T-helper 2 cell treated with Interferon-gamma antibody and Interleukin-4, amounts not matched to agents 5 μg/mL and 100 μg/mL, for 36 hours (primary cell): ENCODE data around the gene ACADSB.
A peak's percentile ranks its signal among the peaks of the same experiment; 100 is the strongest.

Experiments used
- DNase-seq: peaks from one replicate; pipeline ENCODE4 v3.0.0; 2021; ENCODE audit warnings: low spot score
- H3K27ac Mint-ChIP-seq: one replicate; pipeline ENCODE4 v1.8.0; 2021; ENCODE audit warnings: mild to moderate bottlenecking, mixed read lengths
- H3K27me3 Mint-ChIP-seq: one replicate; pipeline ENCODE4 v1.8.0; 2021; ENCODE audit warnings: low read depth, mixed read lengths
- H3K36me3 Mint-ChIP-seq: one replicate; pipeline ENCODE4 v1.8.0; 2021; ENCODE audit warnings: low read depth, mixed read lengths
- H3K4me1 Mint-ChIP-seq: one replicate; pipeline ENCODE4 v1.8.0; 2021; ENCODE audit warnings: low read depth, mixed read lengths
- H3K4me3 Mint-ChIP-seq: one replicate; pipeline ENCODE4 v1.8.0; 2022; ENCODE audit warnings: mild to moderate bottlenecking, moderate library complexity, mixed read lengths
- H3K9me3 Mint-ChIP-seq: one replicate; pipeline ENCODE4 v1.8.0; 2021; ENCODE audit warnings: mixed read lengths

The ACADSB gene

DNA sequence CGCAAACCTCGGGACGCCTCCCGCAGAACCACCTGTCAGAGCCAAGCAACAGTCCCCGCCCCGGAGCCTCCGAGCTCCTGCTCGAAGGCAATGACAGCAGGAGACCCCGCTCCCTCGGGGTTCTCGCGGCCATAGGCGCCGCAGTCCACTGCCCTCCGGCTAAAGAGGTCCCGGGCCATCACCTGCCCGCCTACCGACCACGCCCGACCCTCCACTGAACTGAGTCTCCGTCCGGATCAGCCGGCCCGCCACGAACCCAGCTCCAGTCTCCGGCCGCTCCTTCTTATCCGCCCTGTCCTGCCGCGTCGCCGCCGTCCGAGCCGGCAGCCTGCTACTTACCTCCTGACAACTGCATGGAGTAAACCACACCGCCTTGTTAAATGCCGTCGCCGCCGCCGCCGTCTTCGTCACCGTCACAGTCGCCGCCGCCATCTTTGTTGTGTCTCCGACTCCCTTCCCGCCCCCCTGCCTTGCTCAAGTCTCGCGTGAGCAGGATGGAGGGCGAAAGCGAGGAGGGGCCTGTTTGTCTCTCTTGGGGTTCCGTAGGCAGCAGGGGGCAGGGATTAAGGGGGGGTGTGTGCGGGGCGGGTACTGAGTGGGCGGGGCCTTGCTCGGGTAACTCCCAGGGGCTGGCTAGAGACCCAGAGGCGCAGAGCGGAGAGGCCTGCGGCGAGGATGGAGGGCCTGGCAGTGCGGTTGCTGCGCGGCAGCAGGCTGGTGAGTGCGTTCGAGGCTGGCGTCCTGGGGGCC is at the start of gene ACADSB, which contains the start of gene IKZF5:
Gene ACADSB, plus strand, starts transcription at position 652 of the 750 bp plus-strand sequence. Its CDS starts 24 bp downstream, at position 676.
Gene IKZF5, minus strand, starts transcription at position 441 of the 750 bp plus-strand sequence. CDS start 10,170 bp downstream, outside the sequence.
- Mint-ChIP-seq H3K27me3 (no peaks in the 10 kb centered on the region), H3K36me3 (peaks cover 8% of the 10 kb centered on the region), H3K4me1 (peaks cover 27% of the 10 kb centered on the region), H3K27ac (peak within 1 kb of the TSS; percentile 98), H3K4me3 (peak within 1 kb of the TSS; percentile 97), H3K9me3 (no peaks in the 10 kb centered on the region)
- peak; percentile 93 for DNase-seq

DNA sequence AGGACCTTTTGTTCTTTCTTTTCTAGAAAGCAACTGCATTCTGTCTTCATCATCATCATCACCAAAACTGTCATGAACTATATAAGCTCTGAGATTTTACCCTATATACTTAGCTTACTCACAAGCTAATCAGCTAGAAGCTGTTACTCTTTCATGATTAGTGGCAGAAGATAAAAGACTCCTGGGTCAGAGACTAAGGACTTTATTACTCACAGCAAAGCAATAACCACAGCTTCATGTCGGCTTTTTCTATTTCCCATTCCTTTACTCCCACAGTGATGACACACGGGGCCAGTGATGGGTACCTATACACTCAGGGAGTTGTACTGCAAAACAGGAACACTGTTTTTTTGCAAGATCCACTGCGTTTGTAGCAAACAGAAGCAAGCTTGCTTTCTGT is 46.4 kb upstream of the ACADSB start:
- H3K36me3 Mint-ChIP-seq, result no peaks in the 10 kb centered on the region
- H3K27ac Mint-ChIP-seq, result no peak overlapping the region
- no peaks in the 10 kb centered on the region for H3K4me1 Mint-ChIP-seq
- DNase-seq, result no peak
- H3K9me3 Mint-ChIP-seq, result peaks cover 17% of the 10 kb centered on the region
- no peak overlapping the region for H3K4me3 Mint-ChIP-seq
- H3K27me3 Mint-ChIP-seq, result peaks cover 6% of the 10 kb centered on the region

DNA sequence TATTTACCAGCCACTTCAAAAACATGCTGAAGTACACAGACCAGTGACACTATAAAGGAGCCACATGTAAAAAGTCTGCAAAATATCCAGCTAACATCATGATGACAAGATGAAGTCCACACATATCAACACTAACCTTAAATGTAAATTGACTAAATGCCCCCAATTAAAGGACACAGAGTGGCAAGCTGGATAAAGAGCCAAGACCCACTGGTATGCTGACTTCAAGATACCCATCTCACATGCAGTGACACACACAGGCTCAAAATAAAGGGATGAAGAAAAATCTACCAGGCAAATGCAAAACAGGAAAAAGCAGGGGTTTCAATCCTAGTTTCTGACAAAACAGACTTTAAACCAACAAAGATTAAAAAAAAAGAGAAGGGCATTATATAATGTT is 41.9 kb upstream of the ACADSB start:
- DNase-seq, result no peak
- Mint-ChIP-seq H3K4me1 (no peaks in the 10 kb centered on the region), H3K27me3 (peaks cover 18% of the 10 kb centered on the region), H3K9me3 (peaks cover 30% of the 10 kb centered on the region), H3K27ac (no peak overlapping the region), H3K36me3 (no peaks in the 10 kb centered on the region), H3K4me3 (no peak overlapping the region)

DNA sequence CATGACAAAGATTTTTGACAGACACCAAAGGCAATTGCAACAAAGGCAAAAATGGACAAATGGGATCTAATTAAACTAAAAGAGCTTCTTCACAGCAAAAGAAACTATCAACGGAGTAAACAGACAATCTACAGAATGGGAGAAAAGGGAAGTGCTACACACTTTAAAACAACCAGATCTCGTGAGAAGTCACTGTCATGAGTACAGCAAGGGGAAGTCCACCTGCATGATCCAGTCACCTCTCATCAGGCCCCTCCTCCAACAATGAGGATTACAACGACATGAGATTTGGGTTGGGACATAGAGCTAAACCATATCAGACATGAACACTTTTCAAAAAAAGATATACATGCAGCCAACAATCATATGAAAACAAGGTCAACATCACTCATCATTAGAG is 40.1 kb upstream of the ACADSB start:
- peaks cover 30% of the 10 kb centered on the region for H3K9me3 Mint-ChIP-seq
- H3K4me3 Mint-ChIP-seq, result no peak overlapping the region
- no peak for DNase-seq
- peaks cover 22% of the 10 kb centered on the region for H3K27me3 Mint-ChIP-seq
- H3K27ac Mint-ChIP-seq, result no peak overlapping the region
- no peaks in the 10 kb centered on the region for H3K4me1 Mint-ChIP-seq
- no peaks in the 10 kb centered on the region for H3K36me3 Mint-ChIP-seq

DNA sequence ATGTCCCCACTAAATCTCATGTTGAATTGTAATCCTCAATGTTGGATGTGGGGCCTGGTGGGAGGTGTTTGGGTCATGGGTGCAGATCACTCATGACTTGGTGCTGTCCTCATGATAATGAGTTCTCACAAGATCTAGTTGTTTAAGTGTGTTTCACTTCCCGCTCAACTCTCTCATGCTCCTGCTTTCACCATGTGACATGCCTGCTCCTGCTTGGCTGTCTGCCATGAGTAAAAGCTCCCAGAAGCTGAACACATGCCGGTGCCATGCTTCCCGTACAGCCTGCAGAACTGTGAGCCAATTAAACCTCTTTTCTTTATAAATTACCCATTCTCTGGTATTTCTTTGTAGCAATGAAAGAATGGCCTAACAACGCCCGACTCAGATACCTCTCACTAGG is 34.8 kb upstream of the ACADSB start:
- DNase-seq, result no peak
- no peak overlapping the region for H3K27ac Mint-ChIP-seq

DNA sequence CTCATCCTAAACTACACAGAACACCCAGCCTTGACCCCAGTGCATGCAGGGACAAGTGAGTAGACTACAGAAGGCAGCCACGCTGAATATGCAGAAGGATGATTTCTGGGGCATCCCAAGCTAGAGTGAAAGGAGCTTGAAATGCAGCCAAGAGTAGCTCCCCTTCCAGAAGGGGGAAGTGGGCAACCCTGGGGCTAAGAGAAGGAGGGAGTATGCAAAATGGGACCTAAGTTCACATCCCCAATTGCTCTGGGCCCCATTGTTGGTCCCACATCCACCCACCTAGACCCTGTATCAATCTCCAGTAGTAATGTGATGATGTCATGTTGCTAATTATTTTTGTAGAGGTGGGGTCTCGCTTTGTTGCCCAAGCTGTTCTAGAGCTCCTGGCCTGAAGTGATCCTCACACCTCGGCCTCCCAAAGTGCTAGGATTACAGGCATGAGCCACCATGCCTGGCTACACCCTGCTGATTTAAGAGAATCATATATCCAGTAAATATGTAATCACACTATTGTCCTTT is 34.2 kb upstream of the ACADSB start:
- peaks cover 25% of the 10 kb centered on the region for H3K27me3 Mint-ChIP-seq
- H3K36me3 Mint-ChIP-seq, result no peaks in the 10 kb centered on the region
- no peak overlapping the region for H3K27ac Mint-ChIP-seq
- no peak overlapping the region for H3K4me3 Mint-ChIP-seq
- no peaks in the 10 kb centered on the region for H3K4me1 Mint-ChIP-seq
- no peaks in the 10 kb centered on the region for H3K9me3 Mint-ChIP-seq
- DNase-seq, result no peak

More for the DNA sequence above, 34.8 kb upstream of the ACADSB start:
- no peak overlapping the region for H3K4me3 Mint-ChIP-seq
- no peaks in the 10 kb centered on the region for H3K36me3 Mint-ChIP-seq
- peaks cover 25% of the 10 kb centered on the region for H3K27me3 Mint-ChIP-seq
- H3K9me3 Mint-ChIP-seq, result peaks cover under 1% of the 10 kb centered on the region
- H3K4me1 Mint-ChIP-seq, result no peaks in the 10 kb centered on the region

DNA sequence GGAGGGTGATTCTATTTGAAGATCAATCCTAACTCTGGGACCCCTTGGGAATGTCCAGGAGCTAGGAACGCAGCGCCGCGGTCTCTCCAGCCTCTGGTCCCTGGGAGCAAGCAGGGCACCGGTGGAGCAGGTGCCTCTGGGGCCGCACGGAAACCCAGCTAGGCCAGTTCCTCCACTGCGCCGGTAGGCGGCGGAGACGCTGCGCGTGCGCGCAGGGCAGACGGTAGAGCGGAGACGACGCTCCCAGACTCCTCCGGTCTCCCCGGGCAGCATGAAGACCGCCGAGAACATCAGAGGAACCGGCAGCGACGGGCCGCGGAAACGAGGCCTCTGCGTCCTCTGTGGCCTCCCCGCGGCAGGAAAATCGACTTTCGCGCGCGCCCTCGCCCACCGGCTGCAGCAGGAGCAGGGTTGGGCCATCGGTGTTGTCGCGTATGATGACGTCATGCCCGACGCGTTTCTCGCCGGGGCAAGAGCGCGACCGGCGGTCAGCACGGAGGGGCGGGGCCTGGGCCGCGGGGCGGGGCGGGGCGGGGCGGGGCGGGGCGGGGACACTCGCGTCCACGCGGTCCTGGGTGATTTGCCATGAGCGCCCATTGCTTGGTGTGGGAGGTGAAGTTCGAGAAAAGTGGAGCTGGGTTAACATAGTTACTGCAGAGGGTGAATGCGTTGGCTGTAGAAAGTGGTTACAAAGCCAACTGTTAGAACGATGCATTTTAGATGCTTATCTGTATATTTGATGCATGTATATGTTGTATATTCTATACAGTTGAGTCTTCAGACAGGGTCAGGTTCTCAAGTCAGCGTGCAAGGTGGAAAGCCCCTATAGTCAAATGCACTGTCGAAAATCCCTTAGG is 28.4 kb upstream of the ACADSB start, which contains the start of gene PSTK:
Gene PSTK, plus strand, starts transcription at position 193 of the 857 bp plus-strand sequence. Its CDS starts 79 bp downstream, at position 272.
- Mint-ChIP-seq H3K9me3 (no peaks in the 10 kb centered on the region), H3K36me3 (peaks cover 2% of the 10 kb centered on the region), H3K27ac (peak within 1 kb of the TSS; percentile 99), H3K4me3 (peak within 1 kb of the TSS; percentile 92), H3K4me1 (peaks cover 13% of the 10 kb centered on the region), H3K27me3 (peaks cover 14% of the 10 kb centered on the region)
- DNase-seq, result peak; percentile 89

DNA sequence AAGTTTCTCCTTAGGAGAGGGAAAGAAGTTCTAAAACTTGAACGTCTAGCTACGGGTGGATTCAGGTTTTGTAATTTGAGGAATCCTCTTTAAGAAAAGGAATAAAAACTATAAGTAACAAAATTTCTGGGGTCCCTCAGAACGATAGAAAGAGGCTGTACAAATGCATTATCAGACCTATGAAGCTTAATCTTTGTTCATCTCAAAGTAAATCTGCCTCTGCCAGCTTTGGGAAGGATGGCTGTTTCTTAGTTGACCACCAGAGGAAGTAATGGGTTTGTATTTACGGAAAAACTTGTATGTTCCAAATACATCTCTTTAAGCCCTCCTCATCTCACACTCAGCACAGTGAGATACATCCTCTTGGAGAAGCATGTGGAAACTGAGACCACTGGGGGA is 27.7 kb upstream of the ACADSB start:
- Mint-ChIP-seq H3K27ac (peak overlapping the region; percentile 99), H3K36me3 (peaks cover 2% of the 10 kb centered on the region), H3K4me1 (peaks cover 13% of the 10 kb centered on the region), H3K9me3 (no peaks in the 10 kb centered on the region), H3K4me3 (peak overlapping the region; percentile 92), H3K27me3 (peaks cover 11% of the 10 kb centered on the region)
- no peak for DNase-seq

DNA sequence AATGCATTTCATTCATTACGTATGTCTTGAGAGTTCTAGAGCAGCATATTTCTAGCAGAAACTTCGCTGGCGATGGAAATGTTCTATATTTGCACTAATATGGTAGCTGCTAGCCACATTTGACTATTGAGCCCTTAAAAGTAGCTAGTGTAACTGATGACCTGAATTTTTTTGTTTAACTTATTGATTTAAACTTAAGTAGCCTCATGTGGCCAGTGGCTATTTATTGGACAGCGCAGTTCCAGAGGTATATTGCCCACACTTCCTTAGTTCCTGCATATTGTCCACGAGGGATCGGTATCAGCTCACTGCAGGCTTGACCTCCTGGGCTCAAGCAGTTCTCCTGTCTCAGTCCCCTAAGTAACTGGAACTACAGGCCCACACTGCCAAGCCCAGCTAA is 24.9 kb upstream of the ACADSB start:
- Mint-ChIP-seq H3K27ac (no peak overlapping the region), H3K4me3 (no peak overlapping the region), H3K4me1 (peaks cover 13% of the 10 kb centered on the region), H3K36me3 (peaks cover 2% of the 10 kb centered on the region), H3K9me3 (no peaks in the 10 kb centered on the region), H3K27me3 (no peaks in the 10 kb centered on the region)
- no peak for DNase-seq

DNA sequence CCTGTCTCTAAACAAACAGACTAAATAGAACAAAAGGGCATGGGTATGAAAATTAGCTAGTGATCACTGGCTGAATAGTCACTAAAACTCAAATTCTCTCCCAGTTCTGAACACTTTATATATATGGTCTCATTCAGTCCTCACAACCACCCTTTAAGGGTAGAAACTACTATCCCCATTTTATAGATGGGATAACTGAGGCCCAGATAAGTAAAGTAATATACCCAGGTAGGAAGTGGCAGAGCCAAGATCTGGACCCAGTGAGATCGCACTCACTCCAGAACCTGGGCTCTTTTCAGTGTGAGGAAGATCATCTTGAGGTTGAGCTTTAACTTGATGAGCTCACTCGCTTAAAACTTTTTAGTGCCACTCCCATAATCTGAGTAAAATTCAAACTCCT is 24.1 kb upstream of the ACADSB start:
- peaks cover 2% of the 10 kb centered on the region for H3K36me3 Mint-ChIP-seq
- H3K27ac Mint-ChIP-seq, result no peak overlapping the region
- no peak overlapping the region for H3K4me3 Mint-ChIP-seq

DNA sequence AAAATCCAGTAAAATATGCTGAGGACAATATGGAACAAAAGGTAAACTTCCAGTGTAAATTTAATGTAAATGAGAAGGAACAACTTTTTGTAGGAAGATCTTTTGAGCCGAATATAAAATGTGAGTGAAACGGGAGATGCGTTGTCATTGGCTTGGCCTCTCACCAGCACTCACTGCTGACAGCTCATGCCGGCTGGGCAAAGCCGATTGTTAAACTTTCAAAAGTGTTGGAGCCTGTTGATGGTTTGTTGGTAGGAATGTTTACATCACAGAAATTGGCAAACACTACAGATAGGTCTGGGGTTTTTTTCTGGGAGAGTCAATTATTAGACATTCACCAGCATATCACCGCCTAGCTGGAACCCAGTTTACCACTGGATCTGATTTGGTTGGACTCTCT is 22.5 kb upstream of the ACADSB start:
- H3K9me3 Mint-ChIP-seq, result no peaks in the 10 kb centered on the region

More for the DNA sequence above, 24.1 kb upstream of the ACADSB start:
- no peaks in the 10 kb centered on the region for H3K27me3 Mint-ChIP-seq
- no peaks in the 10 kb centered on the region for H3K9me3 Mint-ChIP-seq
- H3K4me1 Mint-ChIP-seq, result peaks cover 13% of the 10 kb centered on the region
- no peak for DNase-seq

DNA sequence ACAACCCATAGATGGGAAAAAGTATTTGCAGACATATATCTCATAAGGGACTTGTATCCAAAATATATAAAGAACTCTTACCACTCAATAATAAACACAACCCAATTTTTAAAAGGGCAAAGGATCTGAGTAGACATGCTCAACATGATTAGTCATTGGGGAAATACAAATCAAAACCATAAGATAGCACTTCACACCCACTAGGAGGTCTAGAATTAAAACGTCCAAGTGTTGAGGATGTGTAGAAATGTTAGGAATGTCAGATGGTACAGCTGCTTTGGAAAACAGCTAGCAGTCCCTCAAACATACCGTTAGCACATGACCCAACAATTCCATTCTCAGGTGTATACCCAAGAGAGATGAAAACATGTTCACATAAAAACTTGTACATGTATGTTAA is 20.3 kb upstream of the ACADSB start:
- H3K36me3 Mint-ChIP-seq, result peaks cover 5% of the 10 kb centered on the region
- no peaks in the 10 kb centered on the region for H3K4me1 Mint-ChIP-seq
- H3K27ac Mint-ChIP-seq, result no peak overlapping the region
- no peak for DNase-seq
- no peaks in the 10 kb centered on the region for H3K9me3 Mint-ChIP-seq
- no peaks in the 10 kb centered on the region for H3K27me3 Mint-ChIP-seq
- H3K4me3 Mint-ChIP-seq, result no peak overlapping the region

More for the DNA sequence above, 22.5 kb upstream of the ACADSB start:
- no peak for DNase-seq
- no peak overlapping the region for H3K4me3 Mint-ChIP-seq
- H3K27ac Mint-ChIP-seq, result no peak overlapping the region
- H3K27me3 Mint-ChIP-seq, result no peaks in the 10 kb centered on the region
- H3K36me3 Mint-ChIP-seq, result peaks cover 5% of the 10 kb centered on the region
- H3K4me1 Mint-ChIP-seq, result peaks cover 2% of the 10 kb centered on the region

DNA sequence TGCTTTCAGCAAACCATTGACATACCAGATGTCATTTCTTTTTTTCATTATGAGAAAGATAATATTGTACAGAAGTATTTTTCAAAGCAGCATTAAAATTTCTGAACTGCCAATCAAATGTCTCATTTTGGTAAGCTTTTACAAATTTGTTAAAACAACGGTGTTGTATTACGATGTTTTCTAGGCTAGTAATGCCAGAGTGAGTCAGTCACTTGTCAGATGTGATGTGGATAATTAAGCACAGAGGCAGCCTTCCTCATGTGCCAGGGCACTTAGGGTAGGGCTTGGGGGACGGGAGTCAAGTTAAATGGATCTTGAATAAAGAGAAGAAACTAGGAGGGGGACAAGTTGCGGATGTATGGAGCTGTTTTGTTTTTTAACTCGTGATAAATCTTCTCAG is 18.5 kb upstream of the ACADSB start:
- no peaks in the 10 kb centered on the region for H3K9me3 Mint-ChIP-seq
- no peaks in the 10 kb centered on the region for H3K4me1 Mint-ChIP-seq
- H3K4me3 Mint-ChIP-seq, result no peak overlapping the region
- no peak for DNase-seq
- no peaks in the 10 kb centered on the region for H3K27me3 Mint-ChIP-seq
- H3K27ac Mint-ChIP-seq, result no peak overlapping the region
- H3K36me3 Mint-ChIP-seq, result peaks cover 13% of the 10 kb centered on the region
